Esophagus muscularis mucosa (tissue), 4 donors: ENCODE results near the gene PMAIP1. TPM values are rescaled to one million over a fixed set of nuclear protein-coding genes. Genes with fewer than 3 reads are reported as not detected.
A peak's percentile ranks its signal among the peaks of the same experiment; 100 is the strongest.

Experiments used
- DNase-seq: peaks from one replicate; pipeline ENCODE4 v3.0.0-alpha.2; 2017; ENCODE audit errors: extremely low spot score
- H3K27ac ChIP-seq, 4 donors: fragments of 200-600 bp; sonication (generic); replicated peaks in 1 of 4; 1 replicate in 3 of 4; 2 replicates in 1 of 4; pipeline ENCODE4 v1.5.1; 2016 to 2019; ENCODE audit warnings: mild to moderate bottlenecking in 1 of 4
- H3K27me3 ChIP-seq, 4 donors: fragments of 200-600 bp; sonication (generic); one replicate each; pipeline versions ENCODE4 v1.5.1 to v1.6.0; 2016 to 2019
- H3K36me3 ChIP-seq, 4 donors: fragments of 200-600 bp; sonication (generic); one replicate each; pipeline ENCODE4 v1.5.1; 2016 to 2019
- H3K4me1 ChIP-seq, 4 donors: fragments of 200-600 bp; sonication (generic); one replicate each; pipeline ENCODE4 v1.5.1; 2016 to 2019
- H3K4me3 ChIP-seq, 4 donors: fragments of 200-600 bp; sonication (generic); 1 replicate in 2 of 4; 2 replicates in 2 of 4; pipeline ENCODE4 v1.5.1; 2016 to 2019; ENCODE audit warnings: mild to moderate bottlenecking in 4 of 4, moderate library complexity in 1 of 4
- H3K9me3 ChIP-seq, 4 donors: fragments of 200-600 bp; sonication (generic); 1 replicate in 3 of 4; 2 replicates in 1 of 4; pipeline ENCODE4 v1.5.1; 2016 to 2019
- CTCF ChIP-seq, 3 experiments: fragments of 200-600 bp in 2 of 3; fragments of 450-650 bp in 1 of 3; sonication (generic) in 2 of 3; IDR thresholded peaks; one replicate each; pipeline ENCODE4 v1.5.1; 2017 to 2019; ENCODE audit warnings: antibody characterized with exemption in 3 of 3, mild to moderate bottlenecking in 2 of 3, moderate library complexity in 1 of 3
- EP300 ChIP-seq: sonication (generic); formaldehyde crosslinking; IDR thresholded peaks from one replicate; pipeline ENCODE4 v1.6.1; 2017; ENCODE audit warnings: antibody characterized with exemption
- POLR2A ChIP-seq: fragments of 450-650 bp; IDR thresholded peaks from one replicate; pipeline ENCODE4 v1.6.1; 2017; ENCODE audit warnings: antibody characterized with exemption, moderate library complexity, mild to moderate bottlenecking, low read depth
- POLR2AphosphoS5 ChIP-seq, 2 donors: sonication (generic); formaldehyde crosslinking; IDR thresholded peaks; one replicate each; pipeline ENCODE4 v1.6.1; 2017; ENCODE audit warnings: antibody characterized with exemption in 2 of 2
- WGBS: methylation state at CpG from one replicate; pipeline ENCODE4 v1.1.5; 2018; 5-methylcytosine and 5-hydroxymethylcytosine counted together
- intact Hi-C: fragments of 100-400 bp; cut with DNase I; formaldehyde crosslinking; loops from one replicate; pipeline ENCODE4 v1.15.1; 2023
- total RNA-seq, 4 donors: library from RNA; depleted of rRNA; stranded (reverse); fragments of >200 nt; gene quantifications; one replicate each; pipeline versions ENCODE4 v1.1.0 to v1.2.1, GENCODE V29; 2016

PMAIP1 gene
- total RNA-seq, 4 donors from 2014 or later, result 0.42 to 1.3 (median 0.79) TPM

- no peaks in the 10 kb centered on the region for H3K36me3 ChIP-seq
- no peak for DNase-seq
- H3K27me3 ChIP-seq, result peaks cover 3 to 54% (median 18%) of the 10 kb centered on the region in 4 donors
- intact Hi-C loops, result no loop called here
- peaks cover 7 to 28% (median 25%) of the 10 kb centered on the region in 4 donors for H3K4me1 ChIP-seq
- H3K9me3 ChIP-seq, result no peaks in the 10 kb centered on the region
- 3% methylated on average over 37 of the region's 51 CpGs for WGBS
- no peak for TF ChIP-seq CTCF (IDR thresholded peaks at IDR 0.05)
- no peak for TF ChIP-seq EP300
- TF ChIP-seq POLR2A, result no peak
- no peak for TF ChIP-seq POLR2AphosphoS5 (IDR thresholded peaks at IDR 0.05)
- peak overlapping the region; percentile 66 to 84 (median 80) for H3K27ac ChIP-seq
- H3K4me3 ChIP-seq, result peak overlapping the region; percentile 63 to 82 (median 64)
Measured at GRCh38 chr18:59900222-59901128, 679 bp downstream of the PMAIP1 start.

GRCh38 chr18:59902131-59902992 lies 2.6 kb downstream of the PMAIP1 start:
- Histone ChIP-seq H3K27ac (no peak overlapping the region), H3K27me3 (peaks cover 3 to 52% (median 18%) of the 10 kb centered on the region in 4 donors)
- WGBS, result 78% methylated on average over 8 of the region's 8 CpGs

GRCh38 chr18:59902993-59903610 lies 3.3 kb downstream of the PMAIP1 start:
- intact Hi-C loops, result no loop called here
- TF ChIP-seq POLR2AphosphoS5 (IDR thresholded peaks at IDR 0.05), result no peak
- no peak for TF ChIP-seq POLR2A
- TF ChIP-seq EP300, result no peak
- no peak for TF ChIP-seq CTCF (IDR thresholded peaks at IDR 0.05)
- Histone ChIP-seq H3K27me3 (peaks cover 3 to 48% (median 17%) of the 10 kb centered on the region in 4 donors), H3K36me3 (no peaks in the 10 kb centered on the region), H3K4me3 (no peak overlapping the region), H3K4me1 (peaks cover 7 to 28% (median 25%) of the 10 kb centered on the region in 4 donors), H3K27ac (no peak overlapping the region), H3K9me3 (no peaks in the 10 kb centered on the region)
- 95% methylated on average over 8 of the region's 8 CpGs for WGBS
- no peak for DNase-seq

More at GRCh38 chr18:59902131-59902992, 2.6 kb downstream of the PMAIP1 start:
- no peak for DNase-seq
- H3K4me1 ChIP-seq, result peaks cover 7 to 28% (median 25%) of the 10 kb centered on the region in 4 donors
- H3K9me3 ChIP-seq, result no peaks in the 10 kb centered on the region
- H3K4me3 ChIP-seq, result no peak overlapping the region
- no peaks in the 10 kb centered on the region for H3K36me3 ChIP-seq
- TF ChIP-seq POLR2AphosphoS5 (IDR thresholded peaks at IDR 0.05) (no peak), POLR2A (no peak), CTCF (IDR thresholded peaks at IDR 0.05) (no peak), EP300 (no peak)
- intact Hi-C loops, result no loop called here

GRCh38 chr18:59904011-59904601 lies 4.3 kb downstream of the PMAIP1 start:
- H3K4me1 ChIP-seq, result peaks cover 7 to 32% (median 20%) of the 10 kb centered on the region in 4 donors
- no peak for TF ChIP-seq CTCF (IDR thresholded peaks at IDR 0.05)
- TF ChIP-seq EP300, result no peak
- no peak for DNase-seq
- intact Hi-C loops, result no loop called here
- H3K4me3 ChIP-seq, result no peak overlapping the region
- H3K36me3 ChIP-seq, result no peaks in the 10 kb centered on the region
- peaks cover 3 to 42% (median 8%) of the 10 kb centered on the region in 4 donors for H3K27me3 ChIP-seq
- WGBS, result 67% methylated on average over 1 of the region's 1 CpG
- H3K27ac ChIP-seq, result no peak overlapping the region
- H3K9me3 ChIP-seq, result no peaks in the 10 kb centered on the region
